Fibroblast of villous mesenchyme (primary cell): ENCODE measurements around the gene ST6GALNAC3. TPM values are rescaled to one million over a fixed set of nuclear protein-coding genes. Genes with fewer than 3 reads are reported as not detected.

Experiments
- DNase-seq: peaks from one replicate; pipeline ENCODE4 v3.0.0-alpha.2; 2010; ENCODE audit warnings: low read depth
- H3K4me3 ChIP-seq: 2 replicates; pipeline ENCODE4 v1.5.1; 2011; ENCODE audit warnings: low read depth, mild to moderate bottlenecking, low read length
- CTCF ChIP-seq: IDR thresholded peaks from 2 replicates; pipeline ENCODE4 v1.5.1; 2012; ENCODE audit warnings: low read depth, mild to moderate bottlenecking, low read length; ENCODE audit not compliant: insufficient read depth
- total RNA-seq: library from RNA; depleted of rRNA; stranded (reverse); fragments of >200 nt; gene quantifications from 2 replicates; pipeline ENCODE4 v1.2.3, GENCODE V29; 2012

The ST6GALNAC3 gene
- total RNA-seq, 1 donor, result 1.3 TPM

DNA sequence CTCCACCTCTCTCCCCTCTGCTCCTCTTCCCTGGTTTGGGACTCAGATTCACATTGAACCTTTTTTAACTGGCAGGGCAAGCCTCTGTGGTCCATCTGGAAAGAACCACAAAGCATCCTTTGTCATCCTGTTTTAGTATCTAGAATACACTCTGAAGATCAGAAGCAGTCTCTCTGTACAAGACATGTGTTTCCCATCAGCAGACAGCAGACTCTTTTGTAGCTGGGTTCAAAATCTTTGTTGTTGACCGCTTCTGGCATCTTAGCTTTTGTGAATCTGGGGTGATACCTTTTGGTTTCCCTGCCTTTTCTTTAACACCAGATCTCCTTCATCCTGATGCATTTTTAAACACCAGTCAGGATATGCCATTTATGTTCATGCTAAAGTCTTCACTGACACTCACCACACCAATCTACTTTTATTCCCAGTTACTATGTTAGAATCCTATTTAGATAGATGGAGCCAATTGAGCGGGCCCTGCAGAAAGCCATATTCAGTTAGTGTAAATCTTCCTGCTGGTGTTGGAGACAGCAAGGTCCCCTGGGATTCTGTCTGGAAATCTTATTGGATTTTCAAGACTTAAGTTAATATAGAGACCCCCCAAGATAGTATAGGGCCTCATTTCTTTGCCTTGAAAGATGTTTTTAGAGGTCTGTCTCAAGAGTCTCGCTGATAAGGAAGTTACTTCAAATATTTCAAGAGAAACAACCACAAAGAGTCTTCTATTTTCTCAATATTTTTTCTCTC, 51.1 kb downstream of the ST6GALNAC3 start:
- TF ChIP-seq CTCF, result no peak
- no peak overlapping the region for H3K4me3 ChIP-seq
- DNase-seq, result no peak

GRCh38 chr1:76128096-76128495, 53.5 kb downstream of the ST6GALNAC3 start:
- no peak for TF ChIP-seq CTCF
- H3K4me3 ChIP-seq, result no peak overlapping the region
- no peak for DNase-seq

- no peak for DNase-seq
- TF ChIP-seq CTCF, result no peak
- H3K4me3 ChIP-seq, result no peak overlapping the region
Measured at GRCh38 chr1:76129731-76130130, 55.2 kb downstream of the ST6GALNAC3 start.

GRCh38 chr1:76130992-76131391, 56.4 kb downstream of the ST6GALNAC3 start:
- no peak for TF ChIP-seq CTCF
- no peak overlapping the region for H3K4me3 ChIP-seq
- DNase-seq, result no peak

DNA sequence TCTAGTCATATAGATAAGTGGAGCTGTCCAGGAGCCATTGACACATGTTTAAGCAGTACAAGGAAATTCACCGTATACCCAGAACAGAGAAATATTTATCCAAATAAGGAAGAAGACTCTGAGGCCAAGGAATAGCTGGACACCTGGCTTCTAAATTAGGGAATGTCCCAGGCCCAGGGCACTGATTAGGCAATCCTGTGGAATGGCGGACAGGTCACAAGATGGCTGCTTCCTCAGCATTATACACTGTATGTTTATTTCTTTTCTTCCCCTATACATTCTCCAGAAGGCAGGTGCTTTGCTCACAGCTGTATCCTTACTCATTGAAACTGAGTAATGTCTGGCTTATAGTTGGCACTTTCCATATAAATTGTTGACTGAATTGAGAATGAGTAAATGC, 59.4 kb downstream of the ST6GALNAC3 start:
- no peak overlapping the region for H3K4me3 ChIP-seq
- no peak for DNase-seq
- no peak for TF ChIP-seq CTCF

- no peak overlapping the region for H3K4me3 ChIP-seq
- no peak for DNase-seq
- no peak for TF ChIP-seq CTCF
Measured at GRCh38 chr1:76135835-76136234, 61.3 kb downstream of the ST6GALNAC3 start.

DNA sequence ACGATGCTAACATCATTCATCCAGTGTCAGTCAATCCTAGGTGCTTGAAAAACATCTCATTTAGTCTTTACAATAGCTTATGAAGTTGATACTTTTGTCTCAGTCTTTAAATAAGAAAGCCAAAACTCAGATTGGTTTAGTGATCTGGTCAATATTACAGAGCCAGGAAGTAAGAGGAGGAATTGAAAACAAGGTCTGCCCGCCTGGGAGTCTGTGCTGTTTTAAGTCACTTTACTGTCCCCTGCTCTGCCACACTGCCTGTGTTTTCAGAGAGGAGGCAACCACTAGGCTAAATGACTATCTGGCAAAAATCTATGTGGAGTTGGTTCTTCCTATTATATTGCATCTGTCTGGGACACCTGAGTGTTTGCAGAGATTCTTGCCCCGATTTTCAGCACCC, 62.3 kb downstream of the ST6GALNAC3 start:
- no peak overlapping the region for H3K4me3 ChIP-seq
- no peak for DNase-seq
- no peak for TF ChIP-seq CTCF
